OCI-LY1 (cell line): ENCODE data around the gene ATP1A3.

ENCODE experiments used
- EZH2 ChIP-seq: fragments of 200-600 bp; sonication (generic), shearing (Covaris generic); IDR thresholded peaks from 2 replicates; pipeline ENCODE4 v1.8.0; 2017; ENCODE audit warnings: borderline replicate concordance, mixed run types, mild to moderate bottlenecking, antibody characterized with exemption, low read length, moderate library complexity, mixed read lengths
- TF ChIP-seq, protein P1 (sequence below): fragments of 200-600 bp; sonication (generic), shearing (Covaris generic); IDR thresholded peaks from 2 replicates; pipeline ENCODE4 v1.5.1; 2017; ENCODE audit warnings: mild to moderate bottlenecking, antibody characterized with exemption, low read length, moderate library complexity, mixed read lengths

DNA sequence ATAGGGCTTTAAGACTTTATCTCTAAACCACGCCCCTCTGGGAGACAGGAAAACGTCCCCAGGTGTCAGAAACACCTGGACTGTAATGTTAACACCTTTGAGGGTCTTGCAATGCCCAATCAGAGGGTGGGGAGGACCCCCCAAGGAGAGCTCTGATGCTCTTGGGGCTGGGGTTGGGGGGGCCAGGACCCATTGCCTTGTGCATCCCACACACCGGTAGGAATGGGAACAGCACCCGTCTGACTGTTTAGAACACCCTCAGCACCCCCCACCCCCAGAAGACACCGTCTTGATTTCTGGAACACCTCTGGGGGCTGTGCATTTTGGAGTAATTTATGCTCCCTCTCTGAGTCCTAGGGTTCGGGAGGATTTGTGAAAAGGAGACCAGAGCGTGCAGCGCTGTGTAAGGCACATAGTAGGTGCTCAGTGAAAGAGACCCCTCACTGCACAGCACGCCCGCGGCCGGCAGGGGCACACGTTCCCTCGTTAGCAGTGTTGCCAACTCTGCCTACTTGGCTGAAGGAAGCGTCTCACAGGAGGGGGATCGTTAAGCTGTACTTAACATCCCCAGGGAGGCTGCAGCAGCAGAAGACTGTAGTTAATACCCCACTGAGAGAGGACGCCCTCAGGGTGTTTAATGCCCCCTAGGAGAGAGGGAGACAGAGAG lies 63.0 kb downstream of the ATP1A3 start:
- TF ChIP-seq, protein P1, sequence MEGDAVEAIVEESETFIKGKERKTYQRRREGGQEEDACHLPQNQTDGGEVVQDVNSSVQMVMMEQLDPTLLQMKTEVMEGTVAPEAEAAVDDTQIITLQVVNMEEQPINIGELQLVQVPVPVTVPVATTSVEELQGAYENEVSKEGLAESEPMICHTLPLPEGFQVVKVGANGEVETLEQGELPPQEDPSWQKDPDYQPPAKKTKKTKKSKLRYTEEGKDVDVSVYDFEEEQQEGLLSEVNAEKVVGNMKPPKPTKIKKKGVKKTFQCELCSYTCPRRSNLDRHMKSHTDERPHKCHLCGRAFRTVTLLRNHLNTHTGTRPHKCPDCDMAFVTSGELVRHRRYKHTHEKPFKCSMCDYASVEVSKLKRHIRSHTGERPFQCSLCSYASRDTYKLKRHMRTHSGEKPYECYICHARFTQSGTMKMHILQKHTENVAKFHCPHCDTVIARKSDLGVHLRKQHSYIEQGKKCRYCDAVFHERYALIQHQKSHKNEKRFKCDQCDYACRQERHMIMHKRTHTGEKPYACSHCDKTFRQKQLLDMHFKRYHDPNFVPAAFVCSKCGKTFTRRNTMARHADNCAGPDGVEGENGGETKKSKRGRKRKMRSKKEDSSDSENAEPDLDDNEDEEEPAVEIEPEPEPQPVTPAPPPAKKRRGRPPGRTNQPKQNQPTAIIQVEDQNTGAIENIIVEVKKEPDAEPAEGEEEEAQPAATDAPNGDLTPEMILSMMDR = peak; percentile 73
- no peak for TF ChIP-seq EZH2
